HG02981 (cell line): Measurements from ENCODE around the gene ECT2L.

ENCODE experiments used
- ATAC-seq: cut with Tn5 transposase; IDR thresholded peaks from one replicate; pipeline ENCODE4 v1.9.1; 2021; ENCODE audit warnings: mild to moderate bottlenecking, moderate library complexity; ENCODE audit not compliant: unreplicated experiment

The ECT2L gene

DNA sequence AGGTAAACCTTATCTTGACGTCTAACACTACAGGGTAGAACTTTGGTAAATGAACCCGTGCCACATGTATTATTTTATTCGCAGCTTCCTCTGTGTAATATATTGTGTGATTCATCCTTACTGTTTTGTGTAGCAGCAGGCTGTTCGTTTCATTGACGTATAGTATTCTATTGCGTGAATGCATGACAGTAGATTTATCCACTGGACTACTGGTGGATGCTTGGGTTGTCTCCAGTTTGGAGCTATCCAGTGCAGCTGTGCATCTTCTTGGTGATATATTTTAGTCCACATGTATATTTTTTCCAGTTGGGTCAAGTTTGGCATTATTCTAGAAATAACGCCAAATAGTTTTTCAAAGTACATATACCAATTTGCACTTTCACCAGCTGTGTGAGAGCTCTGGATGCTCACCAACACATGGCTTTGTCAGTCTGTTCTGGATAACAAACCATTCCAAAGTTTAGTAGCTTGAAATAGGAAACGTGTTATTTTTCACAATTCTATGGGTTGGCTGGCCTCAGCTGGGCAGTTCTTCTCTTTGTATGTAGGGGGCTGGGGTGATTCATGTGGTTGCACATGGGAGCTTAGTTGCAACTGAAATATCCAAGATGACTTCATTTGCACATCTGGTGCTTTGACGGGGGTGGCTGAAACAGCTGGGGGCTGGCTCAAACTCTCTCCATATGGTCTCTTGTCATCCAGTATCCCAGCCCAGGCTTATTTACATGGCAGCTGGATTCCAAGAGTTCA, 9.3 kb downstream of the ECT2L start:
- no peak for ATAC-seq

DNA sequence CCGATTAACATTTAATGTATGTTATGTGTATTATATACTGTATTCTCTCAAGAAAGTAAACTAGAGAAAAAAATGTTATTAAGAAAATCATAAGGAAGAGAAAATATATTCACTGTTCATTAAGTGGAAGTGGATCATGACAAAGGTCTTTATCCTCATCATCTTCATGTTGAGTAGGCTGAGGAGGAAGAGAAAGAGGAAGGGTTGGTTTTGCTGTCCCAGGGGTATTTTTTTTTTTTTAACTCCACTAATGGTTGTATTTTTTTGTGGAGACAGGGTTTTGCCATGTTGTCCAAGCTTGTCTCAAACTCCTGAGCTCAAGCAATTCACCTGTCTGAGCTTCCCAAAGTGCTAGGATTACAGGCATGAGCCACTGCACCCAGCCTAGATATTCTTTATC, 11.0 kb downstream of the ECT2L start:
- ATAC-seq = no peak

DNA sequence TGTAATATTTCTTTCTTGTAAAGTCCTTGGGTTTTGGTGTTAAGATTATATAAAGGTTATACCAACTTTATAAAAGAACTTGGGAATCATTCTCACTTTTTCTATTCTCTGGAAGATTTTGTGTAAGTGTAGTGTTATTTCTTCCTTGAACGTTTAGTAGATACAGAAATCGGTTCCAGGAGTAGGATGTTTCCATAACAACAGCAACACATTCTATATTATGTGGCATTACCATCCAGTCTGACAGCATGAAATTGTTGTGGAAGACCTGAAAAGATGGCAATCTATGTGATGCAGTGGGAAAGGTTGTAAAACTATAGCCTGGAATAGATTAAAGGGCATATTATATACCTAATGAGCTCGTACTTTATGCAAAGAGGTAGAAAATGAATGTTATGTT, 13.8 kb downstream of the ECT2L start:
- no peak for ATAC-seq

DNA sequence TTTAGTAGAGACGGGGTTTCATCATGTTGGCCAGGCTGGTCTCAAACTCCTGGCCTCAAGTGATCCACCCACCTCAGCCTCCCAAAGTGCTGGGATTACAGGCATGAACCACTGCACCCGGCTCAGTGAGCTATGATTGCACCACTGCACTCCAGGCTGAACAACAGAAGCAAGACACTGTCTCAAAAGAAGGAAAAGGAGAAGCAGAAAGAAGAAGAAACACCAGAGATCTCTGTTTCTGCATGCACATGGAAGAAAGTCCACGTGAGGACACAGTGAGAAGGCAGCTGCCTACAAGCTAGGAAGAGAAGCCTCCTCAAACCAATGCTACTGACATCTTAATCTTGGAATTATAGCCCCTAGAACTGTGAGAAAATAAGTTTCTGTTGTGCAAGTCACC, 16.0 kb downstream of the ECT2L start:
- ATAC-seq = no peak

DNA sequence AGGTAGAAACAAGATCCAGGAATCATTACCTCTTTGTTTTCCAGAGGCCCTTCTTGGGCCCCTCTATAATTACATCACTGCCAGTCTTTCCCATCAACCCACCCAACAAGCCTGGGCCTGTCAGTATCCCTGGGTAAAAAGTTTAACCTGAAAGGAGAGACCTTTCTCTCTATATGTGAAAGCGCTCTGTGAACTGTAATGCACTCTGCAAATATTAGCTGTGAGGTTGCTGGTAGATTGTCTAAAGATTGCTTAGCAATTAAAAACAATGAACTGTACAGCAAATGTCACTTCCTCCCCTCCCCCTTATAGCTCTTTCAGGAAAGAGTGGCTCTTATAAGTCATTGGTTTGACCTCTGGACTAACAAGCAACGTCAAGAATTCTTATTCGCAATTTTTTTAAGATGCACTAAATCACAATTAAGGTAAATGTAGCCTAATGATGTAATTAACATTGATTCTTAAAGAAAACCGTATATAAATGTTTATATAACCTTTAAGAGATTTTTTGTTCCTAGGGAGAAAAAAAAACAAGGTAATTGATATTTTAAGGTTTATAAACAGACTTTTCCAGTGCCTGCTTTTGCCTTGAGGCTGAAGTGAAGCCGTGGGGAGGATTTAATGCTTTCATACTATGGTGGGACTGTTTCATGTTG, 18.4 kb downstream of the ECT2L start:
- ATAC-seq = no peak

DNA sequence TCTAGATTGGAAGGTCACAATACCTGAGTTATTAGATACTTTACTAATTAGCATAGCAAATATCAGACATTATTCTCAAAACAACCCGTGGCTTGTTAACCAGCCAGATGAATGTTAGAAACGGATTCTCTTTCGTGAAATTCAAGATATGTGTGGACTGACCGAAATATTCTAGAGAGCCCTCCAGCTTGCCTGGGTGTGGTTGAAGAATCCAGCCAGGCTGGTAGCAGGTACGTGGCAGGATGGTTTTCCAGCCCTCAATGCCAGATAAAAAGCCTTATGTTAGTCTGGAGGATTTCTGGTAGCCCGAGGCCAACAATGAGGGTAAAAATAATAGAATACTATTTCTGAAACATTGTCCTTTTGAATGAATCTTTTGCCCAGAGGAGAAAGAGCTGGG, 19.3 kb downstream of the ECT2L start:
- ATAC-seq = no peak

DNA sequence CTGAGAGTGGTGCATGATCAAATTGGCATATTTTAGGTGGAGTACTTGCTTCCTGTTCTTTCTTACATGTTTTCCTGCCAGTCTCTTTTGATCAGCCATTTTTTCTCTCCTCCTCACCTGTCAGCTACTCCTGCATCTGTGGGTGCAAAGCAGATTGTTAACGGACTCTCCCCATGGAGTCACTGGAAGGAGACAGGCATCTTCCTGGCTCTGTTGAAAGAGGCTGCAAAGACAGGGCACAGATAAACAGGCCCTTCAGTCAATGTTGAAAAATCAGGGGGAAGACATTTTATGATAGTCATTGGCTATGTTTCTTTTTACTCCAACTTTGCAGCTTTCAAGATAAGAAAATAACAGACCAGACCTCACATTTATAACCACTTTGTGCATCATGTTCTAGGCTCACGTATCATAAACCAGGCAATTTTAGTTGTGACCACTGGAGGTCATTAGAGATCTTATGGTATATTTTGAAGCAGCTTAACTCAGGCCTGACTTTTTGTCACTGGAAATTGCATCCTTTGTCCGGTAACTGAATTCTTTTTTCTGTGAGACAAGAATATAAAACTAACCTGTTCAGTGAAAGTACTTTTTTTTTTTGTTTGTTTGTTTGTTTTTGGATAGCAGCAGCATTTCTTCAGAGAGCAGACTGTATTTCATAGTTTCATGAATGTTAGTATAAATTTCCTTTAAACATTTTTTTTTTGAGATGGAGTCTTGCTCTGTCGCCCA, 20.1 kb downstream of the ECT2L start:
- peak; percentile 59 for ATAC-seq

DNA sequence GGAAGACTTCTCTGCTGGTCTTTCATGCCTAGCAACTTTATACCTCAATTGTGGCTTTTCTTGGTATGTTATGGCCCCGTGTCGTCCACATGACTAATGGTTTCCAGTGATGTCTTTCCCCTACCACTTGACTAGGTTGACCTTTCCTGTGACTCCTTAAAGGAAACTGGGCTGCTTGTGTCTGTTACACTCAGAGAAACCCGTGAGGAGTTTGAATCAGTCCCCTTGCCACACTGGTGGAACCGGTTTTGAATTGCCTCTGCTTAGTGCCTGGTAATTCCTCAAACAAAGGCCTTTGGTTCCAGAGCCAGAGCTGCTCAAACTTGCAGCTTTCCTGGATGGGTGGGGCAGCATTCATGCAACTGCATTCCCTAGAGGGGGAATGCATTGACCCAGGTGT, 21.9 kb downstream of the ECT2L start:
- ATAC-seq = no peak

DNA sequence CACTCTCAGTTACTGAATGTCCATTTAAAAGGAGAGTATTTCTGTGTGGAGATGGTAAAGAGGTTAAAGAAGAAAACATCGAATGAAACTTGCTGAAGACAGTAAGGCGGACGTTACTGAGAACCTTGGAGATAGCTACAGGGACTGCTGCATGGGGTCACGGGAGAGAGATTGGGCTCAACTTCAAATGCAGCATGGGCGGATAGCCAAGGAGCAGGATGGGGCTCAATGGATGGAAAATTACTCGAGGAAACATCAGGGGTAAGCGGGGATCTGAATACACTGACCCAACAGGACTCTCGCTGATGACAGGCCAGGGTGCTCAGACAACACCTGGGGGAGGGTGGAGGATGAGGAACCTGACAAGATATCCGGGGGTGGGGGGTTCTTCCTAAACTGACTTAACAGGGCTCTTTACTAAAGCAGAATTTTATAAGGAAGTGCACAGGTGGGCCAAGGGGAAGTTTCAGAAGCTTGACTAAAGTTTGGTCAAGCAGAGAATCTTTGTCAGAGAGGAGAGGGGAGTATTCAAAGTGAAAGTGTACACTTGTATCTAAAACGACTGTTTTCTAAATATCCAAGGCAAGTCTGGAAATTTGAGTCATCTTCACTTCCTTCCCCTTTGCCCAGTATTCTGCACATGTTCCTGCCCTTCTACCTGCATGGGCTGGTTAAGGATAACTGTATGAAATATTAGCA, 22.8 kb downstream of the ECT2L start:
- ATAC-seq = peak; percentile 72

DNA sequence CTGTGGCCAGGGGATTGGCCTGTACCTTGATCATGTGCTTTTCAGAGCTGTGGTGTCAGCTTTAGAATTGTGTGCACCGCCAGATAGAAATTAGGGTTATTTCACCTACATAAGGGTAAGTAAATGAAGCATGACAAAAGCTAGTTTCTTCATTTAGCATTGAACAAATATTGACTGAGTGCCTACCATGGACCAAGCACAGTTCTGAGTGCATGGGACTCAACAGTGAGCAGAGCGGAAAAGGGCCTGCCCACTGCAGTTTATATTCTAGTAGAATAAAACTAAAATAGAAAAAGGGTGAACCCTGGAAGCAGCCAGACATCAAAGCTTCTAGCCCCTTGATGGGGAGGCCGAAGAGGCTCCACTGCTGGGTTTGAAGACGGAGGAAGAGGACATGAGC, 25.6 kb downstream of the ECT2L start:
- ATAC-seq = no peak

DNA sequence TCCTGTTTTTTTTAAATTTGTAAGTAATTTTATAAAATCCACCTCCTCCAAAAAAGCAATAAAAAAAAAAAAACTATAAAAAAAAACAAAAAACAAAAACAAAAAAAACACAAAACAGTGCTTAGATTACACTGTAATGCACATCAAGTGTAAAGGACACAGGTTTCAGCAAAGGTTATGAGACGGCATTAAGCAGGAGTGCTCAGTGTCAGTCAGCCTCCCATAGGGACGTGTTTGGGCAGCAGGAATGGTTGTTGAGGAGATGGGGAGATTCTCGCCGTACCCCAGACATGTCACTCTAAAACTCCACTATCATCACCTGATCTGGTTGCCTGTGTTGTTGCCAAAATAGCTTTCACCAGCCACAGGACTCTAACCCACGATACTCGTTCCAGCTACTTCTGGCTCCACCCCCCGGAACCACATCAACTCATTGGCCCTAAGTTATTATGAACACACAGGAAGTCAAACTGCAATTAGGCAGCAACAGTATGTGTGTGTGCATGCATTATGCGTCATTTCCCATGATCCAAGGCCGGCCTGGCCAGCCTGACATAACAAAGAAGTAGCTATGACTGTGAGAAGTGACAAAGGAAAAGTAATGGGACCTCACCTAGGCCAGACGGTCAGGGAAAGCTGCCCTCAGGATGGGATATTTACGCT, 28.7 kb downstream of the ECT2L start:
- no peak for ATAC-seq

DNA sequence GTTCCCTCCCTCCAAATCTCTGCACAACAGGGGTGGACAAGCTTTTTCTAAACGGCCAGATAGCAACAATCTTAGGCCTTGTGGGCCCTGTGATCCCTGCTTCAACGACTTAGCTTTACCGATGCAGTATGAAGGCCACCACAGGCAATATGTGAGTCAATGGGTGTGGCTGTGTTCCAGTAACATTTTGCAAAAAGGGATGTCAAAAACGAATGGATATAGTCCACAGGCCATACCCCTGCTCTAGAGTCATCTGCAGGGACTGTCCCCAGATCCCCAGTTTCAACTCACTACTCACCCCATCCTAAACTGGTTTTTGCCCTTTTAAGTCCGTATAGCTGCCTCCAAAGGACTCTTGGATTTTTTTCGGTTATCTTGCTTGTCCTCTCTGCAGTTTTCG, 34.4 kb downstream of the ECT2L start:
- ATAC-seq = no peak

DNA sequence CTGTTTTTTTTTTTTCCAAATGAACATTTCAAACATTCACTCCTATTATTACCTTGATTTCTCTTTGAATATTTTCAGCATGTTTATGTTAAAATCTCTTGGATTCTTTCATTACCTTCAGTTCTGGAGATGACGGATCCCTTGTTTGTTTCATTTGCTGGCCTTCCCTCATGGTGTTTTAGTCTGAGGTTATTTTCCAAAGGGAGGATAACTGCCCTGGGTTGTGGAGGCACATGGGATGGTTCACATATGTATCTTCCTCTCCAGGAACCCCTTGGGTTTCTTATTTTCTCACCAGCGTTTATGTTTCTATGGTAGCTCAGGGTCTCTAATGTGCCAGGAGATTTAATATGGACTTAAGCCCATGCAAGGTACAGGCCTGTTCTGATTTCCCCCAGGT, 36.3 kb downstream of the ECT2L start:
- ATAC-seq = no peak

DNA sequence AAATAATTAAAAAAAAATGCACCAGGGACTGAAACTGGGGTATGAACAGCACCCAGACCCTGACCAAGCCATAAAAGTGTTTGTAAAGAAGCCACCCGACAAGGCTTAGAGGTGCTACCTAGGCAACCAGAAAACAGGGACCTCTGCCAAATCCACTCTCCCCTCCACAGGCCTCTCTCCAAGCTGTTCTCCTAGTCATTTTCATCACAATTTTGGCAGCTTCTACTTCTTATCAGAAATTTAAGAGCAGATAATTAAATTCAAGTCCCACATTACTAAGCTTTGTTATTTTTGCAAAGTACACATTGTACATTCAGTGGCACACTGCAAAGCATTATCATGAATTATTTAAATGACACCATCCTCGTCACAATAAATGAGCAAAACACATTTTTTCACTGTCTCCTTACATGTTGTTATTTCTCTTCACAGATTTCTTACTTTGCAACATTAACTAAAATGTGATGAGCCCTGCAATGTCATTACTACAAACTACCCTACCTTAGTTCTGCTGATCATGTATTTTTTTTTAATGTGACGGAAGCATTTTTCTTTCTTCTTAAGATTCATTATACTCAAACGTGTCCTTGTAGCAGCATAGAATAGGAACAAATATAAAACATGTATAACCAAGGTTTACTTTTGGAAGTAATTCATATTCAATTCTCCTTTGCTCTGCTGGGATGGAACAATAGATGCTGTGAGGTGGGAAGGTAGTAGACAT, 38.1 kb downstream of the ECT2L start:
- no peak for ATAC-seq

DNA sequence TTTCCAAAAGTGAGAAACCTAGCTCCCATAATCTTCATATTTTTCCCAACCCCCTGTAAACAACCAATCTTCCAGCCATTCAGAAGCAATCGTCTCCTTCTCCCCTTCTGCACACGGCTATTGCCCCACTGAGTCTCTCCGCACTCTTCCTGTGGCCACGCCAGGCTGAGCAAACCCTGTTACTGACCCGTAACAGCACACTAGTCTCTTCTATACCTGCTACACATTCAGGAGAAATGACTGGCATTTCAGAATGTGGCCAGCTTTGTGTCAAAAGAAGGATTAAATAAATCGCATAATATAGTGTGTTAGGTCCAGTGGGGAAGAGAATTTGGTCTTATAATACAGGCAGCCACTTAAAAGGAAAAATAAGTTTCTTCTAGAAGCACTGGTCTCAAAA, 41.4 kb downstream of the ECT2L start:
- no peak for ATAC-seq

DNA sequence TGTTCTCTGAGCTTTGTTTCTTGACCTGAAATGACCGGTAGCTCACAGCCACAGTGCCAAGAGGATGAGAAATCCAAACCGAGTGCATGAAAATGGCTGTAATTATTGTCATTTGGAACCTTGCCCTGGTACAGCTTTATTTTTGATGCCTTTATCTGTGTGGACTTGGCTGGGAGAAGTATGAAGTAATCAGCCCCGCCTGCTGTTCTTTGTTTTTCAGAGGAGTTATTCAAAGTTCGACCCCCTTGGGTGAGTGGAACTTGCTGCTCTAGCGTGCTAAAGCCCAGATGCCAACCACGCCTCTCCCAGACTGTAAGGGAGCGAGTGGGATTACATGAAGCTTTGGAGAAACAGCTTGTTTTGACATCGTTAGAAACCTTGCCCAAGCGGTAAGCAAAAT, 48.3 kb downstream of the ECT2L start:
- no peak for ATAC-seq

DNA sequence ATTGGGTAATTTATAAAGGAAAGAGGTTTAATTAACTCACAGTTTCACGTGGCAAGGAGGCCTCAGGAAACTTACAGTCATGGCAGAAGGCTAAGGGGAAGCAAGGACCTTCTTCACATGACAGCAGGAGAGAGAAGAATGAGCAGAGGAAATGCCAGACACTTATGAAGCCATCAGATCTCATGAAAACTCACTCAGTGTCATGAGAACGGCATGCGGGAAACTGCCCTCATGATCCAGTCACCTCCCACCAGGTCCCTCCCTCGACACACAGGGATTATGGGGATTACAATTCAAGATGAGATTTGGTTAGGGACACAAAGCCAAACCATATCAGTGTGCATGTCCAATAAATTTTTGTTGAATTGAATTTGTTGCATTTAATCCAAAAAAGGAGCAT, 52.0 kb downstream of the ECT2L start:
- no peak for ATAC-seq

DNA sequence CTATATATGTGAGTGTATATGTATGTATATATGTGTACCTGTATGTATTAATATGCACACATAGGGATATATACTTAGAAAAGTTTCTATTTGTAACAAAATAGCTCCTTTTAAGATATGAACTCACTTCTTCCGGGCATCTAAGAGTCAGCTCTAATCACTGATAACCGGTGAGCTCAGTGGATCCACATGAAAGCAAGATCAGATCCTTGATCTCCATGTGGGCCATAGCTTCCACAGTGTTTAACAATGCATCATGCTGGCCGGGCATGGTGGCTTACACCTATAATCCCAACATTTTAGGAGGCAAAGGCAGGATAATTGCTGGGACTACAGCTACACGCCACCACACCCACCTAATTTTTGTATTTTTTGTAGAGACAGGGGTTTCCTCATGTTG, 52.6 kb downstream of the ECT2L start:
- no peak for ATAC-seq

DNA sequence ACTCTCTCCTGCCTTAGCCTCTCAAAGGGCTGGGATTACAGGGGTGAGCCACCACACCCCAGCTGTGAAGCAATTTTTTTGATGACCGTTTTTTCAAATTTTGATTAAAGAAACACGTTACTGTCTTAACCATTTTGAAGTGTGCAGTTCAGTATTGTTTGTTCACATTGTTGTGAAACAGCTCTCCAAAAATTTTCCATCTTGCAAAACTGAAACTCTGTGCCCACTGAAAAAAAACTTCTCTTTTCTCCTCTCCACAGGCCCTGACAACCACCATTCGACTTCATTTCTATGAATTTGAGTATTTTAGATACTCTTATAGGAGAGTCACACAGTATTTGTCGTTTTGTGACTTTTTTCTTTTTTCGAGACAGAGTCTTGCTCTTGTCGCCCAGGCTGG, 53.9 kb downstream of the ECT2L start:
- ATAC-seq = no peak

DNA sequence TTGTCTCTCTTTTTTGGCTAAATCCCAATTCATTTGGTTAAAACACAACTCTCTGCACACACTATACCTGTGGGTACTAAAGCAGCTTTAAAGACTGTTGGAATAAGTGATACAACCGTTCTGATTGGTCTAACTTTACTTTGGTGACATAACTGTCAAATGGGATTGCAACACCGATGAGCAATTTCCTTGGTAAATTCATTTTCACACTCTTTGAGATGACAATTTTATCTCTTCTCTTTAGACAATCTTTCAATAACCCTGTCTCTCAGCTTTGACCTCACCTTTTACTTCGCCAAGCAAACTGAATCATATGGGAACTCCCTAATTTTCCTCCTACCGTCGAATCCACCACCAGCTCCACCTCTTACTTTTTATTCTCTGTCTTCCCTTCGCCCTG, 60.8 kb downstream of the ECT2L start:
- no peak for ATAC-seq
